Panc1 (cell line): Measurements from ENCODE around the gene DMAC2. TPM values are rescaled to one million over a fixed set of nuclear protein-coding genes. Genes with fewer than 3 reads are reported as not detected.

Experiments
- ATAC-seq: fragments of 200-7000 bp; cut with Tn5 transposase; 2 replicates; pipeline ENCODE4 v1.9.1; 2020; ENCODE audit warnings: mild to moderate bottlenecking, moderate library complexity
- BruUV-seq: library from RNA; stranded (reverse); fragments of 400-500 nt; replicated peaks from 2 replicates; lab custom pipeline; 2021; lab: Mats Ljungman, UMichigan
- CTCF ChIA-PET: fragments of 300-600 bp; sonication (Branson Sonifier 250); formaldehyde crosslinking; loops from one replicate; lab custom pipeline; 2022; ENCODE audit warnings: antibody characterized with exemption; lab: Charles Lee
- POLR2A ChIA-PET: fragments of 300-600 bp; sonication (Branson Sonifier 250); formaldehyde crosslinking; loops from one replicate; lab custom pipeline; 2022; ENCODE audit warnings: antibody characterized with exemption; lab: Charles Lee
- DNase-seq: peaks from one replicate; pipeline ENCODE4 v3.0.0-alpha.2; 2010; ENCODE audit warnings: low read depth, low spot score
- H3K27ac ChIP-seq: 2 replicates; pipeline ENCODE4 v1.5.1; 2011; ENCODE audit warnings: mild to moderate bottlenecking, low read length, inconsistent platforms
- H3K27me3 ChIP-seq: fragments of 200-500 bp; sonication (Bioruptor generic); 2 replicates; pipeline ENCODE4 v1.6.0; 2014; ENCODE audit warnings: low read length, inconsistent platforms; ENCODE audit not compliant: control insufficient read depth, insufficient read depth
- H3K36me3 ChIP-seq: fragments of 200-500 bp; sonication (Bioruptor generic); 2 replicates; pipeline ENCODE4 v1.5.1; 2014; ENCODE audit warnings: inconsistent platforms, mild to moderate bottlenecking, low read length, moderate library complexity; ENCODE audit not compliant: control insufficient read depth, insufficient read depth
- H3K4me1 ChIP-seq: 2 replicates; pipeline ENCODE4 v1.5.1; 2011; ENCODE audit warnings: inconsistent platforms, mild to moderate bottlenecking, low read length, moderate library complexity; ENCODE audit not compliant: control insufficient read depth, insufficient read depth
- H3K4me3 ChIP-seq, 2 experiments: 2 replicates each; pipeline ENCODE4 v1.5.1; 2011 to 2012; ENCODE audit warnings: low read depth in 2 of 2, low read length in 2 of 2, mild to moderate bottlenecking in 2 of 2, inconsistent platforms in 1 of 2, moderate library complexity in 1 of 2
- H3K9me3 ChIP-seq: fragments of 200-500 bp; sonication (Bioruptor generic); 2 replicates; pipeline ENCODE4 v1.5.1; 2014; ENCODE audit warnings: low read depth, mild to moderate bottlenecking, inconsistent platforms, low read length, moderate library complexity; ENCODE audit not compliant: control insufficient read depth, insufficient read depth
- POLR2AphosphoS5 ChIP-seq: IDR thresholded peaks from 2 replicates; pipeline ENCODE4 v1.6.1; 2012; ENCODE audit warnings: mild to moderate bottlenecking, low read depth, low read length, moderate library complexity
- SIN3A ChIP-seq: IDR thresholded peaks from 2 replicates; pipeline ENCODE4 v1.6.1; 2012; ENCODE audit warnings: low read depth, mild to moderate bottlenecking, low read length, moderate library complexity, borderline replicate concordance; ENCODE audit not compliant: insufficient read depth
- TCF7L2 ChIP-seq: IDR thresholded peaks from 2 replicates; pipeline ENCODE4 v1.6.1; 2011; ENCODE audit warnings: mild to moderate bottlenecking, low read depth, low read length, inconsistent platforms
- in situ Hi-C: cut with HindIII; loops from 2 replicates; pipeline ENCODE4 v1.10.0; 2016; ENCODE audit warnings: low sequenced_read_pairs, low pct_unique_long_range_greater_than_20kb
- intact Hi-C: fragments of 100-400 bp; cut with micrococcal nuclease; formaldehyde crosslinking; loops from one replicate; pipeline ENCODE4 v1.10.0; 2022; ENCODE audit not compliant: unreplicated experiment
- total RNA-seq: library from RNA; stranded (reverse); gene quantifications from one replicate; pipeline ENCODE4 v1.2.1, GENCODE V29; 2021; ENCODE audit not compliant: unreplicated experiment
- TF ChIP-seq, protein P1 (sequence below): fragments of 450-650 bp; IDR thresholded peaks from 2 replicates; pipeline ENCODE4 v1.5.1; 2017; ENCODE audit warnings: mild to moderate bottlenecking
- TF ChIP-seq, protein P2 (sequence below), 2 experiments: IDR thresholded peaks; 2 replicates each; pipeline ENCODE4 v1.6.1; 2011 to 2012; ENCODE audit warnings: low read depth in 2 of 2, control low read depth in 1 of 2, low read length in 1 of 2, mild to moderate bottlenecking in 1 of 2, moderate library complexity in 1 of 2; ENCODE audit not compliant: insufficient read depth in 1 of 2

DMAC2 gene
- total RNA-seq, 1 experiment from 2014 or later: 37.5 TPM

DNA sequence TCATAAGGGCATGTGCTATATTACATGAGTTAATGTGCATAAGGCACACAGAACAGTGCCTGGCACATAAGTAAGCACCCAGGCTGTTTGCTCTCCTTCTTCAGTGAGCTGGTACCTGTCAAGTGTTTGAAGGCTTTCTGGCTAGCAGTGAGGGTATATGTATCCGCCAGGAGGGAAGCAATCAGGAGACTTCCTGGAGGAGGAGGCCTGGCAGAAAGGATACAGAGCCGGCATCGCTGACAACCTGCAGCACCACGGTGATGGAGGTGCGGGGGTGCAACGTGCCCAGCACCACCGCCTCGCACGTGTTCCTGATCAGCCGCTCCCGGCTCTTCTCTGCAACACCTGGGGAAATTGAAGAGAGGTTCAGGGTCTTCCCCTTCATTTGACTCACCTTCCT, 48.1 kb downstream of the DMAC2 start:
- Histone ChIP-seq H3K9me3 (no peaks in the 10 kb centered on the region), H3K4me1 (no peaks in the 10 kb centered on the region), H3K36me3 (no peaks in the 10 kb centered on the region), H3K4me3 (no peak overlapping the region), H3K27me3 (no peaks in the 10 kb centered on the region), H3K27ac (no peak overlapping the region)
- in situ Hi-C loops (no loop called here), intact Hi-C loops (no loop called here)
- ATAC-seq: no peak
- POLR2A ChIA-PET: no interaction called here
- CTCF ChIA-PET: no interaction called here
- no TSS peak for BruUV-seq
- TF ChIP-seq SIN3A (no peak), TCF7L2 (no peak), POLR2AphosphoS5 (no peak)
- TF ChIP-seq, protein P1, sequence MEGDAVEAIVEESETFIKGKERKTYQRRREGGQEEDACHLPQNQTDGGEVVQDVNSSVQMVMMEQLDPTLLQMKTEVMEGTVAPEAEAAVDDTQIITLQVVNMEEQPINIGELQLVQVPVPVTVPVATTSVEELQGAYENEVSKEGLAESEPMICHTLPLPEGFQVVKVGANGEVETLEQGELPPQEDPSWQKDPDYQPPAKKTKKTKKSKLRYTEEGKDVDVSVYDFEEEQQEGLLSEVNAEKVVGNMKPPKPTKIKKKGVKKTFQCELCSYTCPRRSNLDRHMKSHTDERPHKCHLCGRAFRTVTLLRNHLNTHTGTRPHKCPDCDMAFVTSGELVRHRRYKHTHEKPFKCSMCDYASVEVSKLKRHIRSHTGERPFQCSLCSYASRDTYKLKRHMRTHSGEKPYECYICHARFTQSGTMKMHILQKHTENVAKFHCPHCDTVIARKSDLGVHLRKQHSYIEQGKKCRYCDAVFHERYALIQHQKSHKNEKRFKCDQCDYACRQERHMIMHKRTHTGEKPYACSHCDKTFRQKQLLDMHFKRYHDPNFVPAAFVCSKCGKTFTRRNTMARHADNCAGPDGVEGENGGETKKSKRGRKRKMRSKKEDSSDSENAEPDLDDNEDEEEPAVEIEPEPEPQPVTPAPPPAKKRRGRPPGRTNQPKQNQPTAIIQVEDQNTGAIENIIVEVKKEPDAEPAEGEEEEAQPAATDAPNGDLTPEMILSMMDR: no peak
- DNase-seq: no peak

DNA sequence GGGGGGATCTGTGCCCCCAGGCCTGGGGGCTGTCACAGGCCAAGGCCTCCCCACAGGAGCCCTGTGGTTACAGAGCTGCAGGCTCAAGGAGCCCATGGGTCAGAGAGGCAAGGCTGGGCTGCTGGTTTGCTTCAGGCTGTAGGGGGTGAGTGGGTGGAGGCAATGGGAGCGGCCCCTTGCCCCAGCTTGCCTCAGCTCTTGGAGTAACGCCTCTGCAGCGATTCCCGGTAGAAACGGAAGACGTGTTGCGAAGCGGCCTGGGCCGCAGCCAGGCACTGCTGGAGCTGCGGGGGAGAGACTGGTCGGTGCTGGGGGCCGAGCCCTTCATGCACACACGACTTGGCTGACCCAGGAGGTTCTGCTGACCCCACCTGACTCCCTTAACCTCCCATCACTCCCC, 53.3 kb downstream of the DMAC2 start:
- in situ Hi-C loops (no loop called here), intact Hi-C loops (no loop called here)
- DNase-seq (no peak), ATAC-seq (no peak)
- no peaks in the 10 kb centered on the region for H3K9me3 ChIP-seq
- no peaks in the 10 kb centered on the region for H3K4me1 ChIP-seq
- no peaks in the 10 kb centered on the region for H3K36me3 ChIP-seq
- ChIA-PET CTCF (no interaction called here), POLR2A (interaction anchor here (0.5 kb wide), 1 partner anchor 15 kb away, joined by 6 read pairs; no protein-coding TSS in a partner anchor)
- TF ChIP-seq, protein P1: no peak
- TF ChIP-seq SIN3A: no peak
- no peak for TF ChIP-seq TCF7L2
- TF ChIP-seq, protein P2, sequence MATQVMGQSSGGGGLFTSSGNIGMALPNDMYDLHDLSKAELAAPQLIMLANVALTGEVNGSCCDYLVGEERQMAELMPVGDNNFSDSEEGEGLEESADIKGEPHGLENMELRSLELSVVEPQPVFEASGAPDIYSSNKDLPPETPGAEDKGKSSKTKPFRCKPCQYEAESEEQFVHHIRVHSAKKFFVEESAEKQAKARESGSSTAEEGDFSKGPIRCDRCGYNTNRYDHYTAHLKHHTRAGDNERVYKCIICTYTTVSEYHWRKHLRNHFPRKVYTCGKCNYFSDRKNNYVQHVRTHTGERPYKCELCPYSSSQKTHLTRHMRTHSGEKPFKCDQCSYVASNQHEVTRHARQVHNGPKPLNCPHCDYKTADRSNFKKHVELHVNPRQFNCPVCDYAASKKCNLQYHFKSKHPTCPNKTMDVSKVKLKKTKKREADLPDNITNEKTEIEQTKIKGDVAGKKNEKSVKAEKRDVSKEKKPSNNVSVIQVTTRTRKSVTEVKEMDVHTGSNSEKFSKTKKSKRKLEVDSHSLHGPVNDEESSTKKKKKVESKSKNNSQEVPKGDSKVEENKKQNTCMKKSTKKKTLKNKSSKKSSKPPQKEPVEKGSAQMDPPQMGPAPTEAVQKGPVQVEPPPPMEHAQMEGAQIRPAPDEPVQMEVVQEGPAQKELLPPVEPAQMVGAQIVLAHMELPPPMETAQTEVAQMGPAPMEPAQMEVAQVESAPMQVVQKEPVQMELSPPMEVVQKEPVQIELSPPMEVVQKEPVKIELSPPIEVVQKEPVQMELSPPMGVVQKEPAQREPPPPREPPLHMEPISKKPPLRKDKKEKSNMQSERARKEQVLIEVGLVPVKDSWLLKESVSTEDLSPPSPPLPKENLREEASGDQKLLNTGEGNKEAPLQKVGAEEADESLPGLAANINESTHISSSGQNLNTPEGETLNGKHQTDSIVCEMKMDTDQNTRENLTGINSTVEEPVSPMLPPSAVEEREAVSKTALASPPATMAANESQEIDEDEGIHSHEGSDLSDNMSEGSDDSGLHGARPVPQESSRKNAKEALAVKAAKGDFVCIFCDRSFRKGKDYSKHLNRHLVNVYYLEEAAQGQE (IDR thresholded peaks at IDR 0.05; ENCODE audit: insufficient read depth in 1 of 2, low read depth in 2 of 2, low read length in 1 of 2): no peak
- TF ChIP-seq POLR2AphosphoS5: no peak
- H3K4me3 ChIP-seq: no peak overlapping the region
- BruUV-seq: no TSS peak
- H3K27ac ChIP-seq: no peak overlapping the region
- no peaks in the 10 kb centered on the region for H3K27me3 ChIP-seq
